Measurements from ENCODE around the gene LSS.
"Not testable (repeated sequence)": the region's sequence is repeated elsewhere in the genome, so short reads cannot be mapped to it uniquely, and the experiment has no call there.

The LSS gene

DNA sequence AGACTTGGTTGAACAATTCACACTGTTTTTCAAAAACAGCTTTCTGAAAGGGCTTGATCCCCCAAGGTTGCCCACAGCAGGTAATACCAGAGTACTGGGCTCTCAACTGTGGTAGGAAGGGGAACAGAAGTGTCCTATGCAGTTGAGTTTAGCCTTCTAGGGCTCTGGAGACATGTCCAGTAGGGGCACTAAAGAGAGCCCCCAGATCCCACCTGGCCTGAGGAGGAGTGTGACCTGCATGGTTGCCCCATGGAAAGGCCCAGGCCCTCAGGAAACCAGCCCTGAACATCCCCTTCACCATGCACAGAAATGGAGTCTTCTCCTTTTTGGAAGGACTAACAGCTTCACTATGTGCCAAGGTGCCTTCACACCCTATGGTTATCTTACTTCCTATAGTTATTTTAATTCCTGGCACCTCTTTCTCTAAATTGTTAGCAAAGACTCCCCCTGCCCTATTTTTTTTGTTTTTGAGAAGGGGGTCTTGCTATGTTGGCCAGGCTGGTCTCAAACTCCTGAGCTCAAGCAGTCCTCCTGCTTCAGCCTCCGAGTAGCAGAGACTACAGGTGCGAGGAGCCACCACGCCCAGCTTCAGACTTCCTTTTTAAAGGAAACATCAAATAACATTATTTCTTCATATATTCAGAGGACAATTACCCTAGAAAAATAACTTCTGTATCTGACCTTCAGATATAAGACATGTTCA is 16.8 kb upstream of the LSS start:
- DNase-seq (ENCODE audit: low spot score), result no peak

DNA sequence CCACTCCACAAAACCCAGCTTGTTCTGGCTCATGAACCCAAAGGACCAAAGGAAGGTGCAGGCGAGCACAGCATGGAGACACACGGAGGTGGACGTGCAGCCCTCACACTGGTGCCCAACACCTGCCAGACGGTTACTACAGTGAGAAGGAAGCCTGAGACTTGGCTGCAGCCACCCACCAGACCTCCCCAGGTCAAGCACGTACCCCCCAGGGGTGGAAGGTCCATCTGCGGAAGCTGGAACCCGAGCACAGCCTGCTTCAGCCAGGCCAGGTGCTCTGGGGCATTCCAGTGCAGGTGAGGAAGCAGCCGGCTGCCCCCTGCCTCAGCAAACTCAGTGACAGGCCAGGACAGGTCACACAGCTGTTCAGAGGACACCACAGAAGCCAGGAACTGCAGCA is 16.0 kb upstream of the LSS start:
- no peak for DNase-seq (ENCODE audit: low spot score)

DNA sequence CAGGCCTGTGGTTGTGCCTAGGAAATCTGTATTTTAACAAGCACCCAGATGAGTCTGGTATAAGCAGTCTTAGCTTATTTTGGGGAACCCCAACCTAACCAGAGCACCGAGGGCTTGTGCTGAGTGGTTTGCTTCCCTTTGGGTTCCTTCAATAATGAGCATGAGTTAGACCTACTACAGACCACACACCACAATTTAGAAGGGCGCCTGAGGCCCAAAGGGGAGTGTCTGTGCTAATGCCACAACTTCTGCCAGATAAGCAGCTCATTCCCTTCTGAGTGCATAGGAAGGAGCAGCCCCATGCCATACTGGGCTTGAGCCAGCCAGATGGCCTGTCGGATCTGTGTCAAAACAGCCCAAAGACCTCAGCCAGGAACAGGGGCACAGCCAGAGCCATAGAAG is 15.4 kb upstream of the LSS start:
- DNase-seq (ENCODE audit: low spot score), result no peak

- DNase-seq (ENCODE audit: low spot score), result no peak
Observed at GRCh38 chr21:46243325-46243724, 14.8 kb upstream of the LSS start.

- DNase-seq (ENCODE audit: low spot score), result not testable (repeated sequence)
Observed at GRCh38 chr21:46241577-46241976, 13.0 kb upstream of the LSS start.

GRCh38 chr21:46239817-46240325 is 11.3 kb upstream of the LSS start:
- no peak for DNase-seq (ENCODE audit: low spot score)

- no peak for DNase-seq (ENCODE audit: low spot score)
Observed at GRCh38 chr21:46237474-46237873, 8.9 kb upstream of the LSS start.

- no peak for DNase-seq (ENCODE audit: low spot score)
Observed at GRCh38 chr21:46234436-46234950, 5.9 kb upstream of the LSS start.

- DNase-seq (ENCODE audit: low spot score), result no peak
Observed at GRCh38 chr21:46229923-46230260, 1.3 kb upstream of the LSS start.

DNA sequence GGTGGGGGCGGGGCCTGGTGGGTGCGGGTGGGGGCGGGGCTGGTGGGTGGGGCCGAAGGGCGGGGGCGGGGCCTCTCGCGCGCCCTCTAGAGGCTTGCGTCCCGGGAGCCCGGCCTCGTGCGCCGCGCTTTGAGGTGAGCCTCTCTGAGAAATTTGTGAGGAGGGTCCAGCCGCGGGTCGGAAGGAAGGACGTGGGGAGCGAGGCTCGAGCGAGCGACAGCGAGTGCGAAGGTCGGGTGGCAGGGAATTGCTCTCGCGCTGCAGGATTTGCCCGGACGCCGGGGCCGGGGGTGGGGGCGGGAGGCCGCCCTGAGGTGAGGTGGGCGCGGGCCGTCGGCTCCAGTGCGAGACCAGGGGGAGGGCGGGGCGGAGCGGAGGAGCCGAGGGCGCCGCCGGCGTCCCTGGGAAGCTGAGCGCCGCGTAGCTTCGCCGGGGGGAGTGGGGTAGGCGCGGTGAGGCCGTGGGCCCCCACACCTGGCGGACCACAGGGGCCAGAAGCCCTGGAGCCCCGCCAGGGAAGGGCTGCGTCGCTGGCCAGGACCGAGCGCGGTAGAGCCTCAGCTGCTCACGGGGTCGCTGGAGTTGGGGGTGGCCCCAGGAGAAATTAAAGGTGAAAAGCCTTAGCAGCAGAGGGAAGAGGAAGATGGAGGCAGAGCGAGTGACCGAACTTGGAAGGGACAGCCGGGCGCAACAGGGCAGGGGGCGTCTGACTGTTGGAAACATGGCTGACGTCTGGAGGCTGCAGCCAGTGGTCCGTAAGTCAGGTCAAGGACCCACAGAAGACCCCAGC is 754 bp upstream of the LSS start:
- DNase-seq (ENCODE audit: low spot score), result no peak

- DNase-seq (ENCODE audit: low spot score), result peak; percentile 36
Observed at GRCh38 chr21:46227811-46228344, 696 bp downstream of the LSS start.

DNA sequence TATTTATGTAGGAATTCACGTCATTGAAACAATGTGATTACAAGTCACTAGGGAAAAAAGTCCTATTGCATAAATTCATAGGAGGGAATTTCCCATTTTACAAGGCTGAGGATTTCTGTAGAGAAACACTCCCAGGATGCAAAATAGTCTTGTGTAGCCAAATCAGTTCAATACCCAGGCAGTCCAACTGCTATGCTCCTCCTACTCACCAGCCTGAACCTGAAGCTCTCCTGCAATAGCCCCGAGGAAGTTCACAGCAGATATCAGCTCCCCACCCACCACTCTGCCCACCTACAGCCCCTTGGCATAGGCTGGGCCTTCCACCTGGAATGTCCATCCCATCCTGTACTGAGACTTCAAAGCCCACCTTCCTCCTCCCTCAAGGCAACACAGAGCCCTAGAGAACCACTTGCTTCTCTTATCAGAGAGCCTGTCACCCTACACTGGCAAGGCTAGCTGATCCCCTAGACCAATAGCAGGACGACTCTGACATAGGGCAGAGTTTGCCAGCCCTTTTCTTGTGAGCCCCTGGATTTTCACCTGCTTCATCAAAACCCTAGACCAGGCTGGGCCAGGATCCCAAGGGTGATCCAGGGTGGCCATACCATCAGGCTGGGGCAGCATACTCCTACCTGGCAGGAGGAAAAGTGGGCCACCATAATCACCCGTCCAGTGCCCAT is 1.5 kb downstream of the LSS start:
- peak; percentile 31 for DNase-seq (ENCODE audit: low spot score)

GRCh38 chr21:46226146-46226545 is 2.4 kb downstream of the LSS start:
- peak; percentile 35 for DNase-seq (ENCODE audit: low spot score)

GRCh38 chr21:46223661-46224060 is 4.9 kb downstream of the LSS start:
- DNase-seq (ENCODE audit: low spot score), result not testable (repeated sequence)

DNA sequence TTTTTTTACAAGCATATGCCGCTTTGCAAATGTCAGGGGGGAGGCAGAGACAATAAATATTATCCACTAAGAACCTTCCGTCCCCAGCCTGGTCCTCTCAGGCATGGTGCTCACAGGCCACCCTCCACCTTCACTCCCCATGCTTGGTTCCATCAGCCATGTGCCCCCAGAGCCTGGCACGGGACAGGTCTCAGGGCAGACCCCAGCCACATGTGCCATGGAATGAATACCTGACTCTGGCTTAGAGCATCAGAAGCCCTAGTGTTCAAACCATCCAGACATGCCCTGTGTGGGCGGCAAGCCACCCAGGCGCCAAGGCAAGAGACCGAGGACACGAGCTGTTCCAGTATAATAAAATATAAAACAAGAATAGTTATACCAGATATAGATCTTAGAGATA is 5.4 kb downstream of the LSS start:
- DNase-seq (ENCODE audit: low spot score), result no peak

GRCh38 chr21:46222436-46223116 is 6.0 kb downstream of the LSS start:
- DNase-seq (ENCODE audit: low spot score), result no peak

DNA sequence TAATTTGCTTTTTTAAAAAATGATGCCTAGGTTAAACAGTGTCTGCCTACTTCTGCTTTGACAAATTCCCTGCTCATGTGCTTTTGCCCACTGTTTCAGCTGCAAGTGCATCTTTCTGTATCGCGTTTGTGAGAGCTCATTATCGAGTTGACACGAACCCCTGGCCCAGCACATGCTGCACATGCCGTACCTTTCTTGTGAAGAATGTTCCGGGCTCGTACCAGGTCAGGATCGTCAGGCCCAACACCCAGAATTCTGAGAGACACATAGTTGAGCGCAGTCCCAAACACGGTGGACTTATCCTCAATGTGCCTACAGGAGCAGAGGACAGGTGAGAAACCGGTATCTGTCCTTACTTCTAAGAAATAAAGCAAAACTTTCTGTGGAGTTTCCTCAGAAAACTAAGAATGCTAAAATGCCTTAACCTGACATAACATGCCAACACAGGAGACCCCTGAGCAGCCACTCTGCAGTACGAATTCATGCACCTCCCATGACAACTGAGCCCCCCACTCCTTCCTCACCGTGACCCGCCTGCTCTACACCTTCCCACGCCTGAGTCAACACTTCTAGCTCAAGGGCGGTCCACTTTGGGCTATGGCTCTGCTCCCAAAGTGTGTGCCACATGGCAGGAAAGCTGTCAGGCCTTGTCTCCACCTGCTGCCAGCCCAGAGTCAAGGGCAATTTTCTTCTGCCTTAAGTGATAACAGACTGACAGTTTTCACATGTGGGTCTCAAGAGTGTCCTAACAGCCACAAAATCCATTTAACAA is 6.7 kb downstream of the LSS start:
- DNase-seq (ENCODE audit: low spot score), result no peak

DNA sequence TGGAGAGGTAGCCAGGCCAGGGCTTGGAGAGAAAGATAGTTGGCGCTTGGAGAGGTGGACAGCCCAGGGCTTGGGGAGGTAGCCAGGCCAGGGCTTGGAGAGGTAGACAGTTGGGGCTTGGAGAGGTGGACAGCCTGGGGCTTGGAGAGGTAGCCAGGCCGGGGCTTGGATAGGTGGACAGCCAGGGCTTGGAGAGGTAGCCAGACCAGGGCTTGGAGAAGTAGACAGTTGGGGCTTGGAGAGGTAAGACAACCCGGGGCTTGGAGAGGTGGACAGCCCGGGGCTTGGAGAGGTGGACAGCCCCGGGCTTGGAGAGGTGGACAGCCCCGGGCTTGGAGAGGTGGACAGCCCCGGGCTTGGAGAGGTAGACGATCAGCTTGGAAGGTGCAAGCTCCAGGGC is 7.7 kb downstream of the LSS start:
- DNase-seq (ENCODE audit: low spot score), result no peak

DNA sequence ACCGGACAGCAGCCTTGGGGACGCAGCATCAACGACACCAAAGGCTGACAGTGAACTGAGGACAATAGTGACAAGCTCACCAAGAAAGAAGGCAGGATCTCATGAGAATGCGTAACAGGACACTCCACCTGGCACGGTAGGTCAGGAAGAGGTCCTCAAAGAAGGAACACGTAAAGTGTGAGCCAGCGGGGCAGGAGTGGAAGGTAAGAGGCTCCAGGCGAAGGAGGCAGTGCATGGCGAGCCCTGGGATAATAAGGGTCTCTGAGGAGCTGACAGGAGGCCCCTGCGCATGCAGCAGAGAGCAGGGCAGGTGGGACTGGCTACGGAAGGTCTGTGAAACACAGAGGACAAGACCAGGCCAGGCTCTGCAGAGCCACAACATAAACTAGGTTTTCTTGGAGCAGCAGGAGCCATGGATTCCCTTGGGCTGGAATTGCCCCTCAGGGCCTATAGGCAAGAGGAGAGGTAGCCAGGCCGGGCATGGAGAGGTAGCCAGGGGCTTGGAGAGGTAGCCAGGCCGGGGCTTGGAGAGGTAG is 8.2 kb downstream of the LSS start:
- DNase-seq (ENCODE audit: low spot score), result no peak

- peak; percentile 29 for DNase-seq (ENCODE audit: low spot score)
Observed at GRCh38 chr21:46219591-46220239, 8.9 kb downstream of the LSS start.
